Kasumi-1 (cell line): ENCODE results near the gene THAP10.
"Not testable (repeated sequence)": the region's sequence is repeated elsewhere in the genome, so short reads cannot be mapped to it uniquely, and the experiment has no call there.

Experiments used
- DNase-seq, 2 experiments: peaks; one replicate each; lab custom pipeline; 2025; lab: John Stamatoyannopoulos, UW

The THAP10 gene

DNA sequence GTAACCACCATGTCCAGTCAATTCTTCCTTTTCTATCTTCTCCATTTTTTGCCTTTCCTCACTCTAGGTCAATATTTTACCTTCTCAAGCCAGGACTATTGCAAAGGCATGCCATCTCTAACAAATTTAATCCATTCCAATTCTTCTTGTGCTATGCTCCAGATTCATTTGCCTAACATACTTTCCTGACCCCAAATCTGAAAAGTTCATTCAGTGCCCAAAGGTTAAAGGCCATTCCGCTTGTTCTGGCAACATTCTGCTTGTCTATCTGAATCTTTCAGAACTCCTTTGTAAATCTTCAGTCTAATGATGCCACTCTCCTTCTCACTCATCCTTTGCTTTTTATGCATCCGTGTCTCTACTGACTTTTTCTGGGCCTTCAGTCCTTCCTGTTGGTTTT lies 15.6 kb downstream of the THAP10 start:
- DNase-seq: no peak

DNA sequence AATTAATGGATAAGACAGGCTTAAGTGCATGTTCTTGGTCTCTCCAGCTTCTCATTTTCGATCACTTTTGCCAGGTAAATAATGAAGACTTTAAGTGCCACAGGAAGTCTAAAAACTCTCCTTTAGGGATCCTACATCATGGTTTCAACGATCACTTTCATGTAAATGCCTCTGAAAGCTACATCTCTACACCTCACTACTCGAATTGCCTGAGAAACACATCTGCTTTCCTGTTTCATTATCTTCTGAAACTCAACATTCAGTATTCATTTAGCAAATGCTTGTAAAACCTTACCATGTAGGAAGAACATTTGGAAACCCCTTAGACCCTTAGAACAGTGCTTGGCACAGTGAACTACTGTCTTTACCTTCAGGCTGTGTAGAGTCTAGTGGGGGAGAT lies 16.2 kb downstream of the THAP10 start:
- no peak for DNase-seq

DNA sequence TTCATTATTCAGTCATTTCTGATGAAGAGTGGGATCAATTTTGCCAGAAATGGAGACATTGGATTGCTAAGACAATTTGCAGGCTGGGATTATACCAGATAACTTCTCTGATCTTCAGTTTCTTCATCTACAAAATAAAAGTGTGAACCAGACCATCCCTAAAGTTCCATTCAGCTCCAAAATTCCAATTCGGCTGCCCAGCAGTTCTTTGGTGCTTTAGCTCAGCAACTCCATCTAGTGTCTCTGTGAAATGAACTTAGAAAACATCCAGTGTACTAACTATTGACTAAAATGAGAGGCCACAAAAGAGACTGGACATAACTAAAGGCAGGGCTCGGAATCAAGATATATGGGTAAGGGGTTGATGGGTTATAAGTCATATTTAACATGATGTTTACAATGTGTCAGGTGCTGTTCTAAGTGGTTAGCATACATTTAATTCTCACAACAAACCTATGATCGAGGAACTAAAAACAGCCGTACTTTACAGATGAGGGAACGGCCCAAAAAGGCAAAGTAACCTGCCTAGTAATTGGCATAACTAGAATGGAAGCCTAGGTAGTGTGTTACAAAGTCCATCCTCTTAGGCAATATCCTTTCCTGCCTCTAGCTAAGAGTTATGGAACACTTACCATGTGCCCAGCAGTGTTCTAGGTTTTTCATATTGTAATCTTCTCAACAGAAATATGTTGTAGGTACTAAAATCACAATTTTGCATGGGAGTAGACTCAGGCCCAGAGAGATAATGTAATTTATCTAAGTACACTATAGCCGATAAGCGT lies 17.0 kb downstream of the THAP10 start:
- peak in 1 of 2 experiments; percentile 1 for DNase-seq

DNA sequence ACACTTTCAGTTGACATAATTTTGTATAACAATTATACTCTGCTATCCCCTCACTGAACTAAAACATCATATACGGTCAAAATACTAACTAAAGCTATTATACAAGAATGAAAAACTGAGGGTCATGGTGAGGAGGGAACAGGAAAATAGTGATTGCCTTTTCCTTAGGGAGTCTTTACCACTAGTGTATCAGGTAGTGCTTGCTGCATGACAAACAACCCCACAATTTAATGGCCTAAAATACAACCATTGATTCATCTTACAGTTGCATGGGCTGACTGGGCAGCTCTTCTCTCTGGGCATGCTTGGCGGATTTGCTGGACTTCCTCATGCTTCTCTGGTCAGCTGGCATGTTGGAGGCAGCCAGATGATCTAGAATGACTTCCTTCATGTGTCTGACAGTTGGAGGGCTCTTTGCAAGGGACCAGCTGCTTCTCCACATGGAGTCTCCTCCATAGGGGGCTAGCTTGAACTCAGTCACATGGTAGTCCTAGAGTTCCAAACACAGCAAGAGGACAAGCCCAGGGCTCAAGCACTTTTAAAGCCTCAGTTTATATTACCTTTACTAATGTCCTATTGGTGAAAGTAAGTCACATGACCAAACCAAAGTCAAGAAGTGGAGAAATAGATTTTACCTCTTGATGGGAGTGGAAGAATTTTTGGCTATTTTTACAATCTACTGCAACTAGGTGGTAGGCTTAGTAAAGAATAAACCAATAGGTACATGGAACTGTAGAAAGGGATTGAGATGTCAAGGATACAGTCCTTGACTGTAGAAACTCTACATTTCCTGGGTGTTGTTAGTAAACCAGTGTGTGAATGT lies 18.8 kb downstream of the THAP10 start:
- no peak for DNase-seq

DNA sequence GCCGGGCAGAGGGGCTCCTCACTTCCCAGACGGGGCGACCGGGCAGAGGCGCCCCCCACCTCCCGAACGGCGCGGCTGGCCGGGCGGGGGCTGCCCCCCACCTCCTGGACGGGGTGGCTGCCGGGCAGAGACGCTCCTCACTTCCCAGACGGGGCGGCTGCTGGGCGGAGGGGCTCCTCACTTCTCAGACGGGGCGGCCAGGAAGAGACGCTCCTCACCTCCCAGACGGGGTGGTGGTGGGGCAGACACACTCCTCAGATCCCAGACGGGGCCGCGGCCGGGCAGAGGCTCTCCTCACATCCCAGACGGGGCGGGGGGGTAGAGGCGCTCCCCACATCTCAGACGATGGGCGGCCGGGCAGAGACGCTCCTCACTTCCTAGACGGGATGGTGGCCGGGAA lies 20.7 kb downstream of the THAP10 start:
- DNase-seq: not testable (repeated sequence)

DNA sequence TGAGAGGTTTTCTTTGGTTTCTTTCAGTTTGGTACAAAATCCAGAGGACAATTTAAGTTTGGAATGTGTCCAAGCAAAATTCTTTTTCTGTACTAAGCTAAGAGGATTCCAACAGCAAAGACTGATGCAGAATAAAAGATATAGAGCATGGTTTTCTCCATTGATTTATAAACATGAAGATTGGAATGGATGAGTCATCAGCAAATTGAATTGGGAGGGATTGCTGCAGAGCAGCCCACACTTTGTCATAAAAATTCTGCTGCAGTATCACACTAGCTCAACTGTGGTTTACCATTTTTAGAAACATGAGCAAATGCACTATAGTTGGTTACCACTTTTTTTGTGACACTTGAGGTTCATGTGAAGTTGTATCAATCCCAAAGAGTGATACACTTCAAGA lies 22.2 kb downstream of the THAP10 start:
- no peak for DNase-seq

DNA sequence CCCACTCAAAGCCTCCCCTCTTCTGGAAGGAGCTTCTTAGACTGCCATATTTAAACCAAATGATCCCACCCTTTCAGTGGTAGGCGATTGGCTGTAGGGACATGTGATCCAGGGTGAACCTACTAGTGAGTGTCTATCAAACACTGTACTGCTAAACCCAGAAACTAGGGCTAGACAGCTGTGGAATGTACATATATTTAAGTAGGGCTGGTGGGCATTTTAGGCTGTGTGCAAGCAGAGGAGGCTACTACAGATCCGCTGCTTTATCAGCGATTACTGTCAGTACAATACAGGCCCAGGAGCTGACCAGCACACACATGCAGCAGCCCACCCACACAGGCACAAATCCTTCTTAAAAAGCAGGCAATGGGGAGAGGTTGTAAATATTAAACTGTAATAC lies 22.9 kb downstream of the THAP10 start:
- DNase-seq: no peak

DNA sequence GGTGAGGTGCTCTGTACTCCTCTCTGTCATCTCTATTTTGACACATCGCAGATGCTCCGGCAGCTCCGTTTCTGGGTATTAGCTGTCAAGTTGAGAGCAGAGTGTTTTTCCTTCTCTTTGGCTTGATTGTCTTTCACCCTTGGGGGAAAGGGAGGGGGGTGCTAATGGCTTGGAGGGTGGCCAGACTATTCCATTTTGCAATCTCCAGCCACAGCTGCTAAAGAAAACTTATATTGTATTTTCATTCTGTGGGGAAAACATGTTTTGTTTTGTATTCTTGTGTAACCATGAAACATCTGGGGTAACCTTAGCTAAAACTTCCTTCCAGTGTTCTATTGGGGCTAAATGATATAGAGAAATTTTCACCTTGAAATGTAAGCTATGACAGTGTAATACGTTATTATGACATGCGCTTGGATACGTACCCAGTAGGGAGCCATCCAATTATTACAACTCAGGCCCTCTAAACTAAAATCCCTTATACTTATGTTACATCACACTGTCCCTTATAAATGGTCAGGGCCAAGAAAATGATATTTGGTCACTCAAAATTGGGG lies 24.2 kb downstream of the THAP10 start:
- no peak for DNase-seq

DNA sequence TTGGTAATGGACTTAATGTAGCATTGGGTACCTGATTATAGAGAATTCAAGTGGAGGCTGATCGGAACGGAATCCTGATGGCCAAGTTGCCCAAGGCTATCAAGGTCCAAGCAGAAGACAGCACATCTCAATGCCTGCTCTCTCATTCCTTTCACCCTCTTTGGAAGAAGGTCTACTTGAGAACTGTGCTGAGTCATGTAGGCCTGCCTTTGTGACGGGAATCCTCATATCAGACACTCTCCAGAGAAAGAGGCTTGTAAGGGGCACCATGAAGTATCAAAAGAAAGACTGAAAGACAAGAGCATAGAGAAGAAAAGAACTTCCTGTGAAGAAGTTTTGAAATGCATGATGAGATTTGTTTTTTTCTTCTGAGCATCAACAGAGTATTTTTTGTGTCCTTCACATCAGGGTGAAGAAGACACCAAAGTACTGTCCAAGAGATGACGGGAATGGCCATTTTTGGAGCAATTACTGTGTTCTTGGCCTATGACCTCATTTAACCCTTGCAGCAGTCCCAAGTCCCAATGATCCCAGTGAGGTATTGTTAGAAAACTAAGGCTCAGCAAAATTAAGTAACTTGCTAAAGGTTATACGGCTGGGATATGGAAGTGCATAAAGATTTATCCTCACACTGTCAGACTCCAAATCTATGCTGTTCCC lies 25.1 kb downstream of the THAP10 start:
- no peak for DNase-seq

DNA sequence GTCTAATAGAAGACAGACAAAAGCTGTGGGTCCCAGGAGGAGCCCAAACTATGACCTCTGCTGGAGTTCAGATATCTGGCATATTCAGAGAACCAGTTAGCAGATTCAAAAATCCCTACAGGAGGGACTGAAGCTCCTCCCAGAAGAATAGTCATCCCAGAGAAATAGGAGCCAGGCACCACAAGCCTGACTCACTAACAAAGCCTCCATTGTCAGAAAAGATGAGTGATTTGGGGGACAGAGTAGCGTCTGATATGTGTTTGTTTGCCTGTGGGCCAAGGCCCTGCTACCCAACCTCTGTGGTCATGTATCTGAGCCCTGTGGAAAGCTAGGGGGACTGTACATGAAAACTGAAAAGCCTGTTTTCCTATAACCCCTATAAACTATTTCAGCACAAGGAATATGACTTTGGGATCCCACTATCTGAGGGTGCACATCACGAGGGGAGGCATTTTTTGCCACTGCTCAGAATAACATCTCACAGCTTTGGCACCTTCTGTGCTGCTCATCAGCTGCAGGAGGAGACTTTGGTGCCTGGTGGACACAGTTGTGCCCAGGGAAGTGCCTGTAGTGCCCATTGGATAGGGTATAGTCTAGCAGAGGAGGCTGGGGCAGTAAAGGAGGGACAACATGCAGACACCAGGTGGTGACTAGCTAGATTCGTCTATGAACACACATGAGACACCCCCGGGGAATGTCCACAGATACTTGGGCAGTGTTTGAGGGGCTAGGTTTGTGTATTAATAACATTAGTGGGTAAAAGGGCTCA lies 28.6 kb downstream of the THAP10 start:
- DNase-seq: no peak

DNA sequence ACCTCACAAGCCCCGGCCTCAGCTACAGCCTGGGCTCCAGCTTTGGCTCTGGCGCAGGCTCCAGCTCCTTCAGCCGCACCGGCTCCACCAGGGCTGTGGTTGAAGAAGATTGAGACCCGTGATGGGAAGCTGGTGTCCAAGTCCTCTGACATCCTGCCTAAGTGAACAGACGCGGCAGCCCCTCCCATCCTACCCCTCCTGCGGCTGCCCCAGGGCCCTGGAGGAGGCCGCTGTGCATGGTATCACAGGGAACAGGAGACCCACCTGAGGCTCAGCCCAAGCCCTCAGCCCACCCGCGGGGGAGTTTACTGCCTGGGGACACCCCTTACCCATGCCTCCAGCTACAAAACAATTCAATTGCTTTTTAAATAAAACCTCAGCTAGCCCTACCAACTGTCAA lies 32.2 kb downstream of the THAP10 start:
- DNase-seq: no peak

DNA sequence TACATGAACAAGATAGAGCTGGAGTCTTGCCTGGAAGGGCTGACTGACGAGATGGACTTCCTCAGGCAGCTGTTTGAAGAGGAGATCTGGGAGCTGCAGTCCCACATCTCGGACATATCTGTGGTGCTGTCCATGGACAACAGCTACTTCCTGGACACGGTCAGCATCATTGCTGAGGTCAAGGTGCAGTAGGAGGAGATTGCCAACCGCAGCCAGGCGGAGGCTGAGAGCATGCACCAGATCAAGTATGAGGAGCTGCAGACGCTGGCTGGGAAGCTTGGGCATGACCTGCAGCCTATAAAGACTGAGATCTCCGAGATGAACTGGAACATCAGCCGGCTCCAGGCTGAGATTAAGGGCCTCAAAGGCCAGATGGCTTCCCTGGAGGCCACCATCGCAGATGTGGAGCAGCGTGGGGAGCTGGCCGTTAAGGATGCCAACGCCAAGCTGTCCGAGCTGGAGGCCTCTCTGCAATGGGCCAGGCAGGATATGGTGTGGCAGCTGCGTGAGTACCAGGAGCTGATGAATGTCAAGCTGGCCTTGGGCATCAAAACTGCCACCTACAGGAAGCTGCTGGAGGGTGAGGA lies 32.8 kb downstream of the THAP10 start:
- DNase-seq: no peak

DNA sequence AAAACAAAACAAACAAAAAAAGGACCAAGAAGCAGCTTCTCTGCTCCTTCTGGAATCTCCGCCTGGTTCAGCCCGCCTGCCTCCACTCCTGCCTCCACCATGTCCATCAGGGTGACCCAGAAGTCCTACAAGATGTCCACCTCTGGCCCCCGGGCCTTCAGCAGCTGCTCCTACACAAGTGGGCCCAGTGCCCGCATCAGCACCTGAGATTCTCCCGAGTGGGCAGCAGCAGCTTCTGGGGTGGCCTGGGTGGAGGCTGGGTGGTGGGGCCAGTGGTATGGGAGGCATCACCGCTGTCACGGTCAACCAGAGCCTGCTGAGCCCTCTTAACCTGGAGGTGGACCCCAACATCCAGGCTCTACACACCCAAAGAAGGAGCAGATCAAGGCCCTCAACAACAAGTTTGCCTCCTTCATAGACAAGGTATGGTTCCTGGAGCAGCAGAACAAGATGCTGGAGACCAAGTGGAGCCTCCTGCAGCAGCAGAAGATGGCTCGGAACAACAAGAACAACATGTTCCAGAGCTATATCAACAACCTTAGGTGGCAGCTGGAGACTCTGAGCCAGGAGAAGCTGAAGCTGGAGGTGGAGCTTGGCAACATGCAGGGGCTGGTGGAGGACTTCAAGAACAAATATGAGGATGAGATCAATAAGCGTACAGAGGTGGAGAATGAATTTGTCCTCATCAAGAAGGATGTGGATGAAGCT lies 33.5 kb downstream of the THAP10 start:
- not testable (repeated sequence) for DNase-seq

DNA sequence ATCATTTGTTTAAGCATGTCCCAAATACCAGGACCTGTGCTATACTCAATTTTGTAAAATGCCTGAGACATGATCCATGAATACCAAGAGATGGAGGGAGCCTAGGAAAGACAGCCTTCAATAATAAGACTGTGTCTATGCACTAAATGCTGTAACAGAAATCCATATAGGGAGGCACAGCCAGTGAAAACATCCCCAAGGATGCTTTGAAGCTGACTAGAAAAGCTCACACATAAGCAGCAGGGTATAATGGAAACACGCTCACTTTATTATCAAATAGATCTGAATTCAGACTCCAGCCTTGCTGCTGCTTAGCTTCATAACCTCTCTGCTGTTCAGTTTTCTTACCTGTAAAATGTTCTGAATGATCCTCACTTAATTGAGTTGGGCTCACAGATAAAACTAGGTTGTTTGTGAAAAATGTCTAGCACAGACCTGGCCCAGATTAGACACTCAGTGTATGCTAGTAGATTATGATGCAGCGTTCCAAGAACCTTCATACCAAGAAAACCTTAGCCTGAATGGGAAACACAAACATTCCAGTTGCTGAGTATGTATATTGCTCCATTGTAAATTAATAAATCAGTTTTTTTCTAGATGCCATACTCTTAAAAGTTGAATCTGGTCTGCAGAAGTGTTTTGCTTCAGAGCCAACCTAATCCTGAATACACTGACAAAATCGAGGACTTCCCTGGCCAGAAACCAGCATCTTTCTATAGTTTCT lies 34.5 kb downstream of the THAP10 start:
- no peak for DNase-seq

DNA sequence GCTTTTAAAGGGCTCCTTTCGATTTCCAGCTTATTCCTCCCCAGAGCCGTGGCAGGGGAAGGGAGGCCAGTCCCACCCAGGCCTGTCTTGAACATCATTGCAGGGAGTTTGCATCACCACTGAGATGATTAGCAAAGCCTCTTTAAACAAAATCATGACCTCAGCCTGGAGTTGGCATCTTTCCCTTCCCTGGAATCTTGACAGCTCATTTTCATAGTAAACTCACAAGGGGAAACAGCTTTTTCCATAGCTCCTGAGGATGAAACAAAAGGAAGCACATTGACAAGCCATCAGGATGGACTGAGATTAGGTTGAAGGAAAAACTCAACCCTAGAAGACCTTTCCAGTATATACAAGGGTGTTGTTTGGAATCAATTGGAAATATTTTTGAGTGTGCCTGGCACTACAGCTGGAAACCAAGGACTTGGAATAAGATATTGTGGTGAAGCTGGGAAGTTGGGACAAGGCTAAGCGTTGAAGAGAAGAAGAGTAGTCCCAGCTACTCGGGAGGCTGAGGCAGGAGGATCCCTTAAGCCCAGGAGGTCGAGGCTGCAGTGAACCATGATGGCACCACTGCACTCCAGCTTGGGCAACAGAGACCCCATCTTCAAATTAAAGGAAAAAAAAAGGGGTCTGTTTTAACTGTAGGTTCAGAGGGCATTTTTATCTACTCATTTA lies 35.2 kb downstream of the THAP10 start:
- no peak for DNase-seq

DNA sequence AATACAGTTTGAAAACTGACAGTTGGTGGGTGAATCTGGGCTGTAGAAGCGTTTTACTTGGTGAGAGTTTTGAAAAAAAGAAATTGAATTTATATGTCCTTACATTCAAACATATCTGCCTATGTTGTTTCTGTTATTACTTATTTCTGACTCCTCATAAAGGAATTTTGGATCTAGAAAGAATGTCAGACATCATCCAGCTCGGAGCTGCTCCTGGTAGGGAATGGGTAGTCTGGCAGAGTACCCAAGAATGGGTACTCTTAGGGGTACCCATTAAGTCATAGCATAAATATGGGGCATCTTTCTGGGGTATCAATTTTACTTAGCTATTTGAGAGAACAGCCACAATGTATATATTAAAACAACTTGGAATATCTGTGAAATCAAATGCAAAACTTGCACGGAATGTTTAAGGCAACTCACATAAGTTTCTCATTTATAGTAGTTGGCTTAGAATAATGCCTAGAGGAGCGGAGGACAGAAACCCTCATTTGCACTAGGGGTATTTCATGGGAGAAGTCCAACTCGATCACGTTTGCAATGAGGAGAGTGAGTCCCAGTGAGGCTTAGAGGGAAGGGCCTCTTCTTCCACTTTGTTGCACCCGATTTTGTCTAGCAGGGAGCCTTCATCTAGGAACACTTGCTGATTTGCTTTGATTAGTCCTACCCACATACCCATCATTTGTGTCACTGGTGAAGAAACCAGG lies 35.9 kb downstream of the THAP10 start:
- no peak for DNase-seq

DNA sequence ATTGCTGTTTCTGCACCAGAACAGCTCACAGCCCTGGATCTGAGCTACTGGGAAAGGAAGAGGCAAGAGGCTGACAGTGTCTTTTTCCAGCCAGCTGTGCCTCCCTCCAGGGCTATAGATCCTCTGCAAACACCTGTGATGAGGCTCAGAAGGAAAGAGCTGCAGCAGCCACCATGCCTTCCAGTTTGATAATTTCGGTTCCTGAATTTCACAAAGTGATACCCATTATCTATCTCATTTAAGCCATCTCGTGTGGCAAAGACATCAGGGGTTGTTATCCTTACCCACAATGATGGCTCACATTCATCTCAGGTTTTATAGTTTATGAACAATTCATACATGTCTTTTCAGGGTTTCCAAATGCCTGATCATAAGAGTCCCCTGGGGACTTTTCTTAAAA lies 36.5 kb downstream of the THAP10 start:
- no peak for DNase-seq

DNA sequence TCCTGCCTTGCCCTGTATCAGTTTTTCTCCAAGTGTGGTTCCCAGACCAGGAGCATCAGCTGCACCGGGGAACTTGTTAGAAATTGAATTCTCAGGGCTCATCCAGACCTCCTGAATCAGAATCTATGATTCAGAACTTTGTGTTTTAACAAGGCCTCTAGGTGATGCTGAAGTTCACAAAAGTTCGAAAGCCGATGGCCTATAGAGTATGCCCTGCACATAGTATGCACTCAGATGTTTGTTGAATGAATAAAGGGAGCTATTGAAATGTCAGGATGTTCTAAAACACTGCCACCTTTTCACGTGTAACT lies 37.6 kb downstream of the THAP10 start:
- DNase-seq: no peak
